ENCODE results near the gene RFPL2.
"Not testable (repeated sequence)": the region's sequence is repeated elsewhere in the genome, so short reads cannot be mapped to it uniquely, and the experiment has no call there.

Gene RFPL2

DNA sequence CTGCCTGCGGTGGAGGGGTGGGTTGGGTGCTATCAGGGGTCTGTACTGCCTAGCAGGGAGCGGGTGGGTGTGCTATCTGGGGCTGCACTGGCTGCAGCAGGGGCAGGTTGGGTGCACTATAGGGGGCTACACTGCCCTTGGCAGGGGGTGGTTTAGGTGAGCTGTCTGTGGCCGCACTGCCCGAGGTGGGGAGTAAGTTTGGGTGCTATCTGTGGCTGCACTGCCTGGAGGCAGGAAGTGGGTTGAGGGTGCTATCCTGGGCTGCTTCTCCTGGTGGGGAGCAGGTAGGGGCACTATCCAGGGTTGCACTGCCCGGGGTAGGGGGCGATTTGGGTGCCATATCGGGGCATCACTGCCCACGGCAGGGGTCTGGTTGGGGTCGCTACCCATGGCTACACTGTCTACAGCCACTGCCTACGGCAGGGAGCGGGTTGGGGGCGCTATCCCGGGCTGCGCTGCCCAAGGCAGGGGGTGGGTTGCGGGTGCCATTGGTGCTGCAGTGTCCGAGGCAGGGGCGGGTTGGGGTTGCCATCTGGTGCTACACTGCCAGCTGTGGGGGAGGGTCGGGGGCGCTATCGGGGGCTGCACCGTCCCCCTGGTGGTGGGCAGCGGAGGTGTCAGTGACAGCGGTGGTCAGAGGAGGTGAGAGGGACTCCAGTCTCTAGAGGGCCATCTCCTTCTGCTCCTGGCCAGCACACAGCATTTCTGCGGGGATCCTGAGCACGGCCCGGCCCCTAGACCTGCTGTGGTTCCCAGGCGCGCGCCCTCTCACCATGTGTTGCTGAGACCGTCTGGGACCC is 1.3 kb upstream of the RFPL2 start:
- no peak for DNase-seq

- no peak for DNase-seq
Measured at GRCh38 chr22:32204040-32204855, 625 bp downstream of the RFPL2 start.

- DNase-seq: no peak
Measured at GRCh38 chr22:32203181-32204039, 1.5 kb downstream of the RFPL2 start.

DNA sequence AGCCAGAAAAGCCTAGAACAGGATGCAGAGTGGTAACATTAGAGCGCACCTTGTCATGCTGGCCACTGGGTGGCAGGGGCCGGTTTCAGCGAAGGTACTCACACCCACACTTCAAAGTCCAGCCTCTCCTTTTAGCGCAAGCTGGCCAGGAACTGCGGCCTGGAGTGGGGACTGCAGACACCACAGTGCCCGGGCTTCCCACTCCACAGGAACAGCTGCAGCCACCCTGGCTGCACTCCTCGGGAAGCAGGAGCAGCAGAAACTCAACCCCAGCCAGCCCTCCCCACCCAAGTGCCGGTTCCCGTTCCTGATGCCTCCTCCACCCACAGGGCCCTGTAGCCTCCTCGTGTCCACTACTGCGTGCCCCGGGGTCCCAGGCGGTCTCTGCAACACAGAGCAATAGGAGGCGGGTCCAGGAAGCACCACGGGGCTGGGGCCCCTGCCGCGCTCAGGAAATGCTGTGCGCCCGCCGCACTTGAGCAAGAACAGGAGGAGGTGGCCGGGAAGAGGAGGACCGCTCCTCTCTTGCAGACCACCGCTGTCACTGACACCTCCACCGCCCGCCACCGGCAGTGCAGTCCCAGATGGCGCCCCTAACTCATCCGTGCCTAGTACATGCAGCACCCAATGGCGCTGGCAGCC is 2.2 kb downstream of the RFPL2 start:
- DNase-seq: peak; percentile 51

DNA sequence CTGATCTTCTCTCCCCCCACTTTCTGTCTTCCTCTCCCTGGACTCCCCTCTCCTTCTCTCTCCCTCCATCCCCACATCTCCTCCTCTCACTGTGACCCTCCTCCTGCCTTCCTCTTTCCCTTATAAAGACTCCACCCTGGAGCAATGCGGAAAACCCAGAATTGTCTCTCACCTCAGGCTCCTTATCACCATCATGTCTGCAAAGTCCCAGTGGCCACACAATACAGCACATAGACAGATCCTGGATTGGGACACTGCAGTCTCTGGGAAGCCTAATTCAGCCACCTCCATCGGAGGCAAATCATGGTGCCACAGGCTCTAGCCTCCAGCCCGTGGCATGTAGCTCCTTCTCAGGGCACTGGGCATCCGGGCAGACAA is 2.7 kb downstream of the RFPL2 start:
- no peak for DNase-seq

GRCh38 chr22:32200752-32201151 is 4.1 kb downstream of the RFPL2 start:
- DNase-seq: no peak

GRCh38 chr22:32199961-32200360 is 4.9 kb downstream of the RFPL2 start:
- no peak for DNase-seq

DNA sequence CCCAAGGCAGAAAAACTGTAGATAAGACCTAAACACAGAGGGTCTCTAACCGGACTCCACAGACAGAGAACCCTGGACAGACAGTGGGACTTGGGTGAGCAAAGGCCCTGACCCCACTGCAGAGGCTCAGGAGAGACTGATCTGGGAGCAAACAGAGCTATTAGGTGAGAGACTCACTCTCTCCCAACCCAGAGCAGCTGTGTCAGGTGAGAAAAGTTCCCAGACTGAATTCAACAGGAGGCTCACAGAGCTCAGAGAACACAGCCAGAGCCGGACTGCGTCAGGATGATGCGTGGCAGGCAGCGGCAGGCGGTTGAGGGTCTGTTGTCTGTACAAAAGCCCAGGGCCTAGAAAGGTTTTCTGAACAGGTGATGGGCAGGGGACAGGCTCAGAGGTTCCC is 5.5 kb downstream of the RFPL2 start:
- no peak for DNase-seq

- not testable (repeated sequence) for DNase-seq
Measured at GRCh38 chr22:32197553-32198226, 7.2 kb downstream of the RFPL2 start.

DNA sequence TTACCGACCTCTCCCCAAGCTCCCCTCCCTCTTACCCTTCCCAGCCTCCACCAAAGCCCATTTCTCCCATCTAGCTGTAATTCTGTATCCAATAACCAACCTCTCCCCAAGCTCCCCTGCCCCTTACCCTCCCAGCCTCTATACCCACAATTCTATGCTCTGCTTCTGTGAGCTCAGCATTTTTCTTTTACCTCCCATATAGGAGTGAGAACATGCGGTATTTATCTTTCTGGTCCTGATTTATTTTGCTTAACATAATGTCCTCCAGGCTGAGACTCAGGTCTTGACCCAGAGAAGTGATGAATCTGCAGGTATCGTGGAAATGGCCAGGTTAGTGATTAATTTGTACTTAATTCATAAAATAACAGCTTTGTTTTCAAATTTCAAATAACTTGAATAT is 9.0 kb downstream of the RFPL2 start:
- DNase-seq: not testable (repeated sequence)

GRCh38 chr22:32193346-32193745 is 11.5 kb downstream of the RFPL2 start:
- DNase-seq: not testable (repeated sequence)

GRCh38 chr22:32191021-32191420 is 13.9 kb downstream of the RFPL2 start:
- DNase-seq: not testable (repeated sequence)

DNA sequence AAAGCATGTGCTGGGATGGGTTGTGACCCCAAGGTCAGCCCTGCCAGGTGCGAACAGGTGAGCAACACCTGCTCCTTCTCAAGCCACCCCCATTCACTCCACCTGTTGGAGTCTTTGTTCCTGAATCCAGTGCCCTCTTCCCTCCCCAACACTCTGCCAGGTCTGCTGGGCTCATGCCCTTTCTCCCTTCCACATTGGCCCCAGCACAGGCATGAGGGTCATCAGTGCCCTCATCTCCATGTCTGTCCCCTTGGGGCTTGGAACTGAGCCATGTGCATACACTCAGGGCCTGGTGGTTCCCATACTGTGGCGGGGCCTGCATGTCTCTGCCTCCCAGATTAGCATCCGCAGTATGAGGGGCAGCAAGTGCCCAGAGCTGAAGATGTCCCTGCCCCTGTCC is 19.1 kb downstream of the RFPL2 start:
- no peak for DNase-seq

- DNase-seq: no peak
Measured at GRCh38 chr22:32183625-32184024, 21.2 kb downstream of the RFPL2 start.

- no peak for DNase-seq
Measured at GRCh38 chr22:32181043-32181442, 23.8 kb downstream of the RFPL2 start.

GRCh38 chr22:32177221-32177765 is 27.6 kb downstream of the RFPL2 start:
- no peak for DNase-seq

- DNase-seq: no peak
Measured at GRCh38 chr22:32175683-32176644, 28.9 kb downstream of the RFPL2 start.

DNA sequence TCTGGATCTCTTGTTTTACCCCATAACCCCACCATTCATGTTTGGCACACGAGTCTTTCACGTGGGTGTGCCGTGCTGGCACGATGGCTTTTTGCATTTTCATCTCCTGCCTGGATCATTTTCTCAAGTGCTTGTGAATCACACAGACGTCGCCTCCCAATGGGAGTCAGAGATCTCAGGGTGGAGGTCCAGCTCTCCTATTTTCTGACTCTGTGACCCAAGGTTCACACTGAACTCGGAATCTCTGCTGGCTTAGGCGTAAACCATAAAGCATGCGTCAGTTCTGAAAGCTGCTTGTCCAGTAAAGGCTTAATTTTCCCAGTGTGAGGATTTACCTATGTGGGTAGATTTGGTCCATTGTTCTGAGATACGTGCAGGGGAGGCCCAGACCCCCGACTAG is 29.8 kb downstream of the RFPL2 start:
- DNase-seq: no peak

- DNase-seq: no peak
Measured at GRCh38 chr22:32165681-32166080, 39.2 kb downstream of the RFPL2 start.

DNA sequence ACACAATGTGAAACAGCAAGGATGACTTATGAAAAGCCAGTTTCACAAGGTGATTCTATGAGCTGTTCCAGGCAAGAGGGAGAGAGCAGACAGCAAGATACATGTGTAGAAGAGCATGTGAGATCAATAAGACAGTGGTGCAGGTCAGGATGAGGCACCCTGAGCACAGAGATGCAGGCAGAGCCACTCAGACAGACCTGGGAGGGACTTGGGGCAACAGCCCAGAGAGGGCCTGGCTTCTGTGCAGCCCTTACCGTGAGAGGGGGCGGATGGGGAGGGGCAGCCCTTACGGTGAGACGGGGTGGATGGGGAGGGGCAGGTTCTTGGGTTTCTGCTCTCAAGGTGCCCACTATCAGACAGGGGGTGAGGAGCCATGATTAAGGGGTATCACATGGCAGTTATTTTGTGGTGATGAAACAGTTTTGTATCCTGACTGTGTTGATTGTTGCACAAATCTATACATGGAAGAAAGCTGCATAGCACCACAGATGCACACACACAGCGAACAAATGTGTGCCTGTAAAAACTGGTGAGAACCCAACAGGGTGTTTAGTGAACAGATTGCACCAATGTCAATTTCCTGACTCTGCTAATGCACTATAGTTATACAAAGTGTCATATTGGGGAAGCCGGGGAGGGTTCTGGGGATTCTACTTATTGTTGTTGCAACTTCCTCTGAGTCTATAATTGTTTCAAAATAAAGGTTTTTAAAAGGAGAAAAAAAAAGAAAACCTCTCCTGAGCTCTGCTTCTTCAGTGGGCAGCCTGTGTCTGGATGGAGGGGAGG is 40.6 kb downstream of the RFPL2 start:
- DNase-seq: no peak
